ENCODE results near the gene DLAT.

GRCh38 chr11:112005422-112006094, 19.6 kb upstream of the DLAT start:
- TF ChIP-seq POLR2A (IDR thresholded peaks at IDR 0.05) (no peak), CTCF (IDR thresholded peaks at IDR 0.05) (no peak)

All from lower leg skin (tissue), 3 donors.